PC-9 (cell line): ENCODE measurements around the gene RIC3. TPM values are rescaled to one million over a fixed set of nuclear protein-coding genes. Genes with fewer than 3 reads are reported as not detected.

Experiments
- BruUV-seq: library from RNA; stranded (reverse); fragments of 400-500 nt; replicated peaks from 2 replicates; lab custom pipeline; 2021; lab: Mats Ljungman, UMichigan
- CTCF ChIA-PET: fragments of 300-600 bp; sonication (Branson Sonifier 250); formaldehyde crosslinking; loops from one replicate; lab custom pipeline; 2022; ENCODE audit warnings: antibody characterized with exemption; lab: Charles Lee
- POLR2A ChIA-PET: fragments of 300-600 bp; sonication (Branson Sonifier 250); formaldehyde crosslinking; loops from one replicate; lab custom pipeline; 2022; ENCODE audit warnings: antibody characterized with exemption; ENCODE audit not compliant: unreplicated experiment; lab: Charles Lee
- DNase-seq, 2 experiments: peaks; one replicate each; pipeline versions ENCODE4 v3.0.0 to v3.0.0-alpha.2; 2015 to 2022; ENCODE audit warnings: mixed read lengths in 1 of 2
- H2AFZ ChIP-seq: fragments of 200-600 bp; sonication (generic); 2 replicates; pipeline ENCODE4 v1.8.1; 2017; ENCODE audit warnings: antibody characterized with exemption
- H3F3A ChIP-seq: fragments of 200-600 bp; sonication (generic); 2 replicates; pipeline ENCODE4 v1.8.1; 2017; ENCODE audit warnings: antibody characterized with exemption, mild to moderate bottlenecking, low read depth; ENCODE audit not compliant: insufficient read depth
- H3K27ac ChIP-seq: fragments of 200-600 bp; sonication (generic); 2 replicates; pipeline ENCODE4 v1.6.1; 2016; ENCODE audit warnings: mixed run types
- H3K27me3 ChIP-seq: fragments of 200-600 bp; sonication (generic); 2 replicates; pipeline ENCODE4 v1.6.1; 2016; ENCODE audit warnings: low read depth, mixed run types; ENCODE audit not compliant: insufficient read depth
- H3K36me3 ChIP-seq: fragments of 200-600 bp; sonication (generic); 2 replicates; pipeline ENCODE4 v1.6.1; 2016; ENCODE audit warnings: low read depth, mixed run types
- H3K4me1 ChIP-seq: fragments of 200-600 bp; sonication (generic); replicated peaks from 2 replicates; pipeline ENCODE4 v1.6.1; 2016; ENCODE audit warnings: mixed run types; ENCODE audit not compliant: insufficient read depth
- H3K4me2 ChIP-seq: fragments of 200-600 bp; sonication (generic); 2 replicates; pipeline ENCODE4 v1.6.1; 2017; ENCODE audit warnings: mixed run types
- H3K4me3 ChIP-seq: fragments of 200-600 bp; sonication (generic); 2 replicates; pipeline ENCODE4 v1.6.1; 2016; ENCODE audit warnings: mixed run types
- H3K79me2 ChIP-seq: fragments of 200-600 bp; sonication (generic); 2 replicates; pipeline ENCODE4 v1.6.1; 2017; ENCODE audit warnings: low read depth, mixed run types
- H3K9me2 ChIP-seq: fragments of 200-600 bp; sonication (generic); 2 replicates; pipeline ENCODE4 v1.8.1; 2017; ENCODE audit warnings: mild to moderate bottlenecking; ENCODE audit not compliant: insufficient read depth
- H3K9me3 ChIP-seq: fragments of 200-600 bp; sonication (generic); 2 replicates; pipeline ENCODE4 v1.8.1; 2016; ENCODE audit warnings: low read depth; ENCODE audit not compliant: insufficient read depth
- H4K20me1 ChIP-seq: fragments of 200-600 bp; sonication (generic); 2 replicates; pipeline ENCODE4 v1.8.1; 2017; ENCODE audit not compliant: insufficient read depth
- EZH2 ChIP-seq: fragments of 200-600 bp; sonication (generic); IDR thresholded peaks from 2 replicates; pipeline ENCODE4 v1.8.0; 2017; ENCODE audit warnings: antibody characterized with exemption, low read depth
- intact Hi-C: fragments of 100-400 bp; cut with micrococcal nuclease; formaldehyde crosslinking; loops from one replicate; pipeline ENCODE4 v1.10.0; 2022; ENCODE audit not compliant: unreplicated experiment
- total RNA-seq: library from RNA; stranded (reverse); gene quantifications from 2 replicates; pipeline ENCODE4 v1.2.3, GENCODE V29; 2021
- TF ChIP-seq, protein P1 (sequence below): fragments of 200-600 bp; sonication (generic); conservative IDR thresholded peaks from 2 replicates; pipeline ENCODE4 v1.6.1; 2017; ENCODE audit warnings: mixed run types, antibody characterized with exemption, mild to moderate bottlenecking, moderate library complexity

Gene RIC3
- total RNA-seq, 1 experiment from 2014 or later: not detected

DNA sequence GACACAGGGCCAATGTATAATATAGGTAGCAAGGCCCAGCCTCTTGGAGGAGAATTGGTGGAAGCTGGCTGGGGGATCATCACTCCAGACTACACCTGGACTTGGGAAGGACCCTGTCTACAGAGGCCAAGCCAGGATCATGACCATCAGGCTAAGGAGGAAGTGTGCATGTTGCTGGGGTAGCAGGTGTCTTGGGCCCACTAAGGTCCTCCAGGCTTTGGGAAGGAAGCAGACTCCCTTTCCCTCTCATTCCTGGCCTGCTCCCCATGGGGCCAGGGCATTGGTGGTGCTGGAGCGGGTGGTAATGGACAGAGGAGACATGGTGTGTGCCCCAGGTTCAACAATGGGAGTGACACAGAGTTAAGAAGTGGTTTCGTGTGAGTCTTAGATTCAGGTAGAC lies 103.8 kb downstream of the RIC3 start:
- Histone ChIP-seq H3F3A (no peaks in the 10 kb centered on the region; the same call in 1 of the 2 replicates), H3K79me2 (no peaks in the 10 kb centered on the region), H3K4me1 (peaks cover 12% of the 10 kb centered on the region), H3K9me3 (no peaks in the 10 kb centered on the region), H3K9me2 (no peaks in the 10 kb centered on the region), H3K27ac (no peak overlapping the region), H3K36me3 (no peaks in the 10 kb centered on the region), H3K27me3 (no peaks in the 10 kb centered on the region), H3K4me2 (no peak overlapping the region), H3K4me3 (no peak overlapping the region), H4K20me1 (no peaks in the 10 kb centered on the region), H2AFZ (no peak overlapping the region)
- BruUV-seq: no TSS peak
- intact Hi-C loops: no loop called here
- ChIA-PET CTCF (no interaction called here), POLR2A (no interaction called here)
- no peak for DNase-seq
- TF ChIP-seq EZH2: no peak
- TF ChIP-seq, protein P1, sequence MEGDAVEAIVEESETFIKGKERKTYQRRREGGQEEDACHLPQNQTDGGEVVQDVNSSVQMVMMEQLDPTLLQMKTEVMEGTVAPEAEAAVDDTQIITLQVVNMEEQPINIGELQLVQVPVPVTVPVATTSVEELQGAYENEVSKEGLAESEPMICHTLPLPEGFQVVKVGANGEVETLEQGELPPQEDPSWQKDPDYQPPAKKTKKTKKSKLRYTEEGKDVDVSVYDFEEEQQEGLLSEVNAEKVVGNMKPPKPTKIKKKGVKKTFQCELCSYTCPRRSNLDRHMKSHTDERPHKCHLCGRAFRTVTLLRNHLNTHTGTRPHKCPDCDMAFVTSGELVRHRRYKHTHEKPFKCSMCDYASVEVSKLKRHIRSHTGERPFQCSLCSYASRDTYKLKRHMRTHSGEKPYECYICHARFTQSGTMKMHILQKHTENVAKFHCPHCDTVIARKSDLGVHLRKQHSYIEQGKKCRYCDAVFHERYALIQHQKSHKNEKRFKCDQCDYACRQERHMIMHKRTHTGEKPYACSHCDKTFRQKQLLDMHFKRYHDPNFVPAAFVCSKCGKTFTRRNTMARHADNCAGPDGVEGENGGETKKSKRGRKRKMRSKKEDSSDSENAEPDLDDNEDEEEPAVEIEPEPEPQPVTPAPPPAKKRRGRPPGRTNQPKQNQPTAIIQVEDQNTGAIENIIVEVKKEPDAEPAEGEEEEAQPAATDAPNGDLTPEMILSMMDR: no peak

DNA sequence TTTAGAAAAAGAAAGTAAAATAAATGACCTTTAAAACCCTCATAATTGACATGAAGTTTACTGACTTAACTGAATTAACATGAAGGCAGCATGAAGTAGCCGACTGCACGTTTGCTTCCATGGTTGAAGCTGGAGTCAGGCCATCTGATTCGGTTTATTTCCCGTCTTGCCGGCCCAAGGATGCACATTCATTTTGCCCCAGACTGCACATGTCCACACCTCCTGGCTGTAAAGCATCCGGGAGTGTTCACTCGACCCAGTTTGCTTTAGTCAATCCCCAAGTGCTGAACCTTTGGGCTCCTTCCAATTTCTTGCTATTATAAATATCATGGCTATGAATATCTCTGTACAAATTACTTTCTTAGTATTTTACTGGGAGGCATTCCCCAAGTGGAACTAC lies 105.5 kb downstream of the RIC3 start:
- H3K27ac ChIP-seq: no peak overlapping the region
- H3K36me3 ChIP-seq: no peaks in the 10 kb centered on the region
- no peaks in the 10 kb centered on the region for H3K4me1 ChIP-seq
- H3K9me3 ChIP-seq: no peaks in the 10 kb centered on the region
- no peaks in the 10 kb centered on the region for H3K79me2 ChIP-seq
- intact Hi-C loops: no loop called here
- no peak overlapping the region for H3K4me3 ChIP-seq
- no peaks in the 10 kb centered on the region for H3K27me3 ChIP-seq
- H3K4me2 ChIP-seq: no peak overlapping the region
- H2AFZ ChIP-seq: no peak overlapping the region
- no peaks in the 10 kb centered on the region for H3K9me2 ChIP-seq
- POLR2A ChIA-PET: no interaction called here
- CTCF ChIA-PET: no interaction called here
- H3F3A ChIP-seq: no peaks in the 10 kb centered on the region
- H4K20me1 ChIP-seq: no peaks in the 10 kb centered on the region
- no peak for DNase-seq
- no TSS peak for BruUV-seq
- TF ChIP-seq EZH2: no peak
- TF ChIP-seq, protein P1: no peak

DNA sequence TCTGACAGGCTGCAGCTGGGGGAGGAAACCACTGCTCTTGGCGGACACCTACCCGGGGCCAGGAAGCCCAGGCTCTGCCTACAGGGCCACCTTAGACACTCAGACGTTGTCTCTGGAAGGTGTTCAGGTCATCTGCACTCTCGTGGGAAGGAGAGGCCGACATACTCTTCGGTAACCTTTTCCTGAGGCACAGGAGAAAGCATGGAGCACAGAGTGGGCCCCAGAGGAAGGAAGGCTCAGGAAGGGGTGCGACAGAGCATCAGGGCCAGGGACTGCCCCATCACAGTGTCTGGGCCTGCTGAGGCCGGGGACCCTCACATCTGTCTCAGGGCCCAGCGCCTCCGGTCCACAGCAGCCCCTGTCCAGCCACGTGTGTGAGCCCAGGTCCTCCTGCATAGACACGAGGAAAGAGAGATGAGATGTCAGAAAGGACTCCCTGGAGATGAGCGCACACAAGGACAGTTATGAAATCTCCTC lies 106.0 kb downstream of the RIC3 start:
- DNase-seq: no peak
- Histone ChIP-seq H3K9me2 (no peaks in the 10 kb centered on the region), H3K27me3 (no peaks in the 10 kb centered on the region), H3K9me3 (no peaks in the 10 kb centered on the region), H3K4me2 (no peak overlapping the region), H3K4me3 (no peak overlapping the region), H3K36me3 (no peaks in the 10 kb centered on the region), H3K4me1 (no peaks in the 10 kb centered on the region), H3F3A (no peaks in the 10 kb centered on the region), H2AFZ (no peak overlapping the region), H3K27ac (no peak overlapping the region), H4K20me1 (no peaks in the 10 kb centered on the region), H3K79me2 (no peaks in the 10 kb centered on the region)
- ChIA-PET CTCF (no interaction called here), POLR2A (no interaction called here)
- no TSS peak for BruUV-seq
- TF ChIP-seq, protein P1: no peak
- TF ChIP-seq EZH2: no peak
- intact Hi-C loops: no loop called here
